Common myeloid progenitor, CD34-positive (primary cell): ENCODE data around the gene OR9A4.

Experiments used
- CTCF ChIA-PET: fragments of 350-600 bp; sonication (Branson Sonifier 250); formaldehyde crosslinking; loops from one replicate; lab custom pipeline; 2021; ENCODE audit warnings: antibody characterized with exemption; lab: Charles Lee
- POLR2A ChIA-PET: fragments of 350-600 bp; sonication (Branson Sonifier 250); formaldehyde crosslinking; loops from one replicate; lab custom pipeline; 2021; ENCODE audit warnings: antibody characterized with exemption; lab: Charles Lee
- DNase-seq, 3 donors: peaks; one replicate each; pipeline versions ENCODE4 v3.0.0 to v3.0.0-alpha.2; 2013
- H3K27ac ChIP-seq, 2 experiments: 1 replicate in 1 of 2; 2 replicates in 1 of 2; pipeline ENCODE4 v1.7.0; 2013; ENCODE audit warnings: inconsistent platforms in 2 of 2, low read length in 2 of 2, mild to moderate bottlenecking in 2 of 2, low read depth in 1 of 2, moderate library complexity in 1 of 2; ENCODE audit not compliant: severe bottlenecking in 2 of 2, insufficient read depth in 1 of 2, poor library complexity in 1 of 2
- H3K27me3 ChIP-seq, 5 experiments: replicated peaks in 2 of 5; 1 replicate in 3 of 5; 2 replicates in 2 of 5; pipeline versions ENCODE4 v1.6.1 to v1.7.0; 2013; ENCODE audit warnings: low read length in 4 of 5, mild to moderate bottlenecking in 2 of 5, moderate library complexity in 2 of 5, inconsistent platforms in 1 of 5; ENCODE audit not compliant: insufficient read depth in 5 of 5, control insufficient read depth in 4 of 5
- H3K36me3 ChIP-seq, 4 experiments: 1 replicate in 2 of 4; 2 replicates in 2 of 4; pipeline versions ENCODE4 v1.6.1 to v1.7.0; 2013; ENCODE audit warnings: low read length in 3 of 4, control low read depth in 1 of 4, mild to moderate bottlenecking in 1 of 4; ENCODE audit not compliant: control insufficient read depth in 4 of 4, insufficient read depth in 4 of 4
- H3K4me1 ChIP-seq, 4 experiments: 1 replicate in 3 of 4; 2 replicates in 1 of 4; pipeline versions ENCODE4 v1.6.1 to v1.7.1; 2013; ENCODE audit warnings: low read length in 3 of 4, mild to moderate bottlenecking in 3 of 4, control low read depth in 1 of 4, inconsistent platforms in 1 of 4, moderate library complexity in 1 of 4; ENCODE audit not compliant: control insufficient read depth in 4 of 4, insufficient read depth in 4 of 4; ENCODE audit errors: control extremely low read depth in 1 of 4
- H3K4me3 ChIP-seq, 7 experiments: 1 replicate in 4 of 7; 2 replicates in 3 of 7; pipeline versions ENCODE4 v1.5.1 to v1.7.0; 2013; ENCODE audit warnings: mild to moderate bottlenecking in 7 of 7, low read length in 6 of 7, moderate library complexity in 6 of 7, inconsistent platforms in 2 of 7, low read depth in 2 of 7, control low read depth in 1 of 7; ENCODE audit not compliant: insufficient read depth in 4 of 7, control insufficient read depth in 1 of 7; ENCODE audit errors: extremely low read depth in 1 of 7
- H3K9me3 ChIP-seq, 5 experiments: 1 replicate in 4 of 5; 2 replicates in 1 of 5; pipeline versions ENCODE4 v1.6.1 to v1.7.1; 2013; ENCODE audit warnings: low read length in 4 of 5, mild to moderate bottlenecking in 2 of 5, inconsistent platforms in 1 of 5, low read depth in 1 of 5, moderate library complexity in 1 of 5; ENCODE audit not compliant: control insufficient read depth in 4 of 5, insufficient read depth in 2 of 5; ENCODE audit errors: control extremely low read depth in 1 of 5
- WGBS: methylation state at CpG from one replicate; pipeline ENCODE4 v1.1.5; 2013; ENCODE audit not compliant: insufficient coverage; 5-methylcytosine and 5-hydroxymethylcytosine counted together

OR9A4 gene

GRCh38 chr7:141952461-141952860 lies 36.3 kb downstream of the OR9A4 start:
- Histone ChIP-seq H3K36me3 (no peaks in the 10 kb centered on the region), H3K4me1 (peaks cover 8 to 63% (median 22%) of the 10 kb centered on the region in 4 experiments), H3K9me3 (peaks cover 0 to 1% (median 0%) of the 10 kb centered on the region in 5 experiments), H3K27ac (no peak overlapping the region), H3K4me3 (no peak overlapping the region), H3K27me3 (no peaks in the 10 kb centered on the region)
- CTCF ChIA-PET: no interaction called here
- WGBS: no CpG with 5 or more reads among the region's 1 CpG
- POLR2A ChIA-PET: no interaction called here
- no peak for DNase-seq

GRCh38 chr7:141954334-141954733 lies 38.1 kb downstream of the OR9A4 start:
- Histone ChIP-seq H3K9me3 (no peaks in the 10 kb centered on the region), H3K4me3 (no peak overlapping the region), H3K4me1 (peaks cover 7 to 63% (median 21%) of the 10 kb centered on the region in 4 experiments), H3K27me3 (no peaks in the 10 kb centered on the region), H3K27ac (no peak overlapping the region), H3K36me3 (no peaks in the 10 kb centered on the region)
- ChIA-PET CTCF (interaction anchor here (1.6 to 1.8 kb wide), 2 partner anchors 9 to 24 kb away, joined by 3 to 10 read pairs; no protein-coding TSS in a partner anchor), POLR2A (no interaction called here)
- WGBS: 88% methylated on average over 1 of the region's 1 CpG
- DNase-seq: no peak

DNA sequence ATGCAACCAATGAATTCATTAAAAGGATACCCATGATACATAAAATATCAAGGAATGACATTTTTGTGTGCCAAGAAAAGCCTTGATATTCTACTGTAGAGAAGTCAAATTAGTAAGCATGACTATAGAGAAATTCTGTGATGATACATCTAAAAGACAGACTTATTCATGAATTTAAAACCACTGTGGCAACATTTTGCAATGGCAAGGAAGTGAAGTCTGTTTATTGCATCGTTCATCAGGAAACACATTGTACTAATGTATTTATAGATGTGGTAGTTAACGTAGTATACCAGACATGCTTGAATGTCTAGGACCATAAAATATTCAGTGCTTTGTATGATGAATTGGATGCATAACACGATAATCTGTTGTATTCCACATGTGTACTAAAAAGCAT lies 39.9 kb downstream of the OR9A4 start:
- no peak overlapping the region for H3K4me3 ChIP-seq
- H3K27ac ChIP-seq: peak overlapping the region in 1 of 2 experiments; percentile 56
- H3K36me3 ChIP-seq: no peaks in the 10 kb centered on the region
- peak; percentile 72 to 97 (median 92) for DNase-seq
- WGBS: no CpG with 5 or more reads among the region's 3 CpGs
- H3K27me3 ChIP-seq: no peaks in the 10 kb centered on the region
- POLR2A ChIA-PET: no interaction called here
- CTCF ChIA-PET: interaction anchor here (1.3 to 2.7 kb wide), 4 partner anchors 10 to 26 kb away, joined by 3 to 9 read pairs (median 4); no protein-coding TSS in a partner anchor
- peaks cover 8 to 62% (median 25%) of the 10 kb centered on the region in 4 experiments for H3K4me1 ChIP-seq
- H3K9me3 ChIP-seq: no peaks in the 10 kb centered on the region

DNA sequence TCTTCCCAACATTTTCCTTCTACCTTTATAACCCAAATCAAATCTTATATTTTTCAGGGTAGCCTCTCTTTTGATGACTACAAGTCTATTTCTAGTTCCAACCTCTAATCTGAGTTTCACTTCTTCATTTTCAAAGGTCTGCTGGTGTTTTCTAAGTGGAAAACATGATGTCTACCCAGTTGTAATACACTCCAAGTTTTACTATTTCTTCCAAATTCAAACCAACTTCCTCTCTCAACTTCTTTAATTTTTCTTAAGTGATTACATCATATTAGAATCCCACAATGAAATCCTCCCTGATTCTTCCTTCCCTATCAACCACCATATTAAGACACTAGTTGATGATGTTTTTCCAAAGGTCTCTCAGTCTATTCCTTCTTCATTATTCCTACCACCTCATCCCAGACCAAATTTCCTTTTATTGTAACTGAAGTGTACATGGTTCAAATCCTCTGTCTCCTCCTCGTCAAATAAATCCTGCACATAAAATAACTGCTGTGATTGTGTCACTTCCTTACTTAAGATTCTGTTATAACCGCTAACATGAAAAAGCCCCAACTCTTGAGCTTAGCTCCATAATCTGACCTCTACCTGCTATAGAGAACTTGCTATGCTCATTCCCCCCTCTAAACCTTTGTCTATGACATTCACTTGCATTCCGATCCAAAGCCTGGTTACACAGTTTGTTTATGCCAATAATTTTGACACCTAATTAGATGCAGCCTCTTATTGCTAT lies 44.7 kb downstream of the OR9A4 start:
- ChIA-PET POLR2A (no interaction called here), CTCF (interaction anchor here (1.6 to 1.7 kb wide), 2 partner anchors 12 to 14 kb away, joined by 4 read pairs; no protein-coding TSS in a partner anchor)
- no peak overlapping the region for H3K27ac ChIP-seq
- no peaks in the 10 kb centered on the region for H3K36me3 ChIP-seq
- H3K4me1 ChIP-seq: peaks cover 0 to 21% (median 11%) of the 10 kb centered on the region in 4 experiments
- 100% methylated on average over 2 of the region's 3 CpGs for WGBS
- no peak overlapping the region for H3K4me3 ChIP-seq
- H3K9me3 ChIP-seq: peaks cover 0 to 2% (median 0%) of the 10 kb centered on the region in 5 experiments
- no peaks in the 10 kb centered on the region for H3K27me3 ChIP-seq
- DNase-seq: peak in 2 of 3 donors; percentile 62 to 65
